ENCODE data around the gene GRID1.
"Not testable (repeated sequence)": the region's sequence is repeated elsewhere in the genome, so short reads cannot be mapped to it uniquely, and the experiment has no call there.

GRID1 gene

DNA sequence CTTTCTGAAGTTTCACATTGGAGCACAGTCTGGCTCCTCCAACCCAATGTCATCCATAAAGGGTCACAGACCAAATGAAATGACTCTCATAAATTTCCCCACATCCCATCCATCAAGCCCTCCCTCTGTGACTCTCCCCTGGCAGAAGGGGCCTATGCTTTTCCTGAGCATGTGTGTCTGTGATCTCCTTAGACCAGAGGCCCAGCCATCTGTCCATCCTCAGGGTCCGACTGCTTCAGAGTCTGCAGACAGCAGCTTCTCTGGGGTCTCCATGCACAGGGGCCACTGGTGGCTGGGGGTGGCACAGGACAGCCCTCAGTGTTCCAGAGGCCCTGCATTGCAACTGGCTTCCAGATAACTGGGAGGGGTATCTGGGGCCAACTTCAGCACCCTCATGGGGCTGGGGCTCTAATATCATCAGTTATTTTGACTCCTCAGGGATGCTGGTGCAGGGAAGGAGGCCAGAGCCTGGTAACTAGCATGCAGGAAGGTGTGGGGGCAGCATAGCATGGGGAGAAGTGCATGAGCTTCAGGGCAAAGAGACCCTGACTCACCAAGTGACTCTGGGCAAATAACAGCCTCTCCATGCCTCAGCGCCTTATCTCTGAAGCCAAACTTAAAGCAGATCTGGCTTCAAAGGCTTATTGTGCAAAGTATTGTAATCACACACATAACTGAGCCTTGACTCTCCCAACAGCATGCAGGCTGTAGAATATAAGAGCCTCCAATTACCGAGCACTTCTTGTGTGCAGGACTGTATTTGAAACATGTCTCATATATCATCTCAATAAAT lies 266.9 kb downstream of the GRID1 start:
- TF ChIP-seq FOXP2 (optimal IDR thresholded peaks at IDR 0.05; ENCODE audit: control extremely low read depth, extremely low read length, insufficient read depth) (no peak), EZH2 (IDR thresholded peaks at IDR 0.05) (no peak), POLR2AphosphoS5 (IDR thresholded peaks at IDR 0.05; ENCODE audit: borderline replicate concordance, low read depth, low read length) (no peak)
- no peaks in the 10 kb centered on the region for H3K36me3 ChIP-seq (ENCODE audit: insufficient read depth, low read length)
- no peak for DNase-seq (ENCODE audit: low read depth, low spot score)
- no peak overlapping the region for H3K9ac ChIP-seq (ENCODE audit: insufficient read length)
- H3K4me3 ChIP-seq = no peak overlapping the region
- no peak overlapping the region for H3K27ac ChIP-seq
- H3K9me3 ChIP-seq (ENCODE audit: low read depth, low read length) = no peaks in the 10 kb centered on the region

DNA sequence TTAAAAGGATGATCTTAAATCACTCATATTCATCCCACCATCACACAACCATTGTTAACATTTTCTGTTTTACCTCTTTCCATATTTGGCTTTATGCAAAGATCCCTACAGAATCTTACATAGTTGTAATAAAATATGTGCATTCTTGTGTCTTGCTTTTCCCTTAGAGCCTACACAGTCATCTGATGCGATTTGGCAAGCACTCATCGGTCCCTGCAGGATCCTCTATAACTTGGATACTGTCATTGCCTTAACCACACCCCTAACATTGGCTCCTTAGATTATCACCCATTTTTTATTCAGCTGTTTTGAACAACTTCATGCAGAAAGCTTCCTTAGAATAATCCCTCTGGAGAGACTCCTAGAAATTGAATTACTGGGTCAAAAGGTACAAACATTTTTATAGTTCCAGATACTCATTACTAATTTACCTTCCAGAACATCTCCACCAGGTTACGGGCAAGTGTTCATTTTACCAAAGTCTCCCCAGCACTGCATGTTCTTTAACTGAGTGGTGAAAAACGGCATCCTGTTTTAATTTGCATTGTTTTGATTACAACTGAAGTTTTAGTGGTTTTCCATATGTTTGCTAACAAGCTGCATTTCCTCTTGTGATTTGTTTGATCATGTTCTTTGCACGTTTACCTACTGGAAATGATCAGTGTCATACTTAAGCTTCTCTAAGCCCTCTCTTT lies 268.3 kb downstream of the GRID1 start:
- H3K4me3 ChIP-seq = no peak overlapping the region
- no peak for TF ChIP-seq EZH2 (IDR thresholded peaks at IDR 0.05)
- TF ChIP-seq POLR2AphosphoS5 (IDR thresholded peaks at IDR 0.05; ENCODE audit: borderline replicate concordance, low read depth, low read length) = no peak
- TF ChIP-seq FOXP2 (optimal IDR thresholded peaks at IDR 0.05; ENCODE audit: control extremely low read depth, extremely low read length, insufficient read depth) = no peak
- no peak for DNase-seq (ENCODE audit: low read depth, low spot score)
- no peaks in the 10 kb centered on the region for H3K36me3 ChIP-seq (ENCODE audit: insufficient read depth, low read length)
- H3K9me3 ChIP-seq (ENCODE audit: low read depth, low read length) = no peaks in the 10 kb centered on the region
- no peak overlapping the region for H3K27ac ChIP-seq
- no peak overlapping the region for H3K9ac ChIP-seq (ENCODE audit: insufficient read length)

DNA sequence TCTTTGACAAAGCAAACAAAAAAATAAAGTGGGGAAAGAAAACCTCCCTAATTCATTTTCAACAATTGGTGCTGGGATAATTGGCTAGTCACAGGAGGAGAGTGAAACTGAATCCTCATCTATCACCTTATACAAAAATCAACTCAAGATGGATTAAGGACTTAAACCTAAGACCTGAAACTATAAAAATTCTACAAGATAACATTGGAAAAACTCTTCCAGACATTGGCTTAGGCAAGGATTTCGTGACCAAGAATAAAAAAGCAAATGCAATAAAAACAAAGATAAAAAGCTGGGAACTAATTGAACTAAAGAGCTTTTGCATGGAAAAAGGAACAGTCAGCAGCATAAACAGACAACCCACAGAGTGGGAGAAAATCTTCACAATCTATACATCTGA lies 271.5 kb downstream of the GRID1 start:
- not testable (repeated sequence) for H3K9ac ChIP-seq (ENCODE audit: insufficient read length); H3K27ac ChIP-seq; H3K4me3 ChIP-seq; DNase-seq (ENCODE audit: low read depth, low spot score); H3K36me3 ChIP-seq (ENCODE audit: insufficient read depth, low read length); H3K9me3 ChIP-seq (ENCODE audit: low read depth, low read length)

DNA sequence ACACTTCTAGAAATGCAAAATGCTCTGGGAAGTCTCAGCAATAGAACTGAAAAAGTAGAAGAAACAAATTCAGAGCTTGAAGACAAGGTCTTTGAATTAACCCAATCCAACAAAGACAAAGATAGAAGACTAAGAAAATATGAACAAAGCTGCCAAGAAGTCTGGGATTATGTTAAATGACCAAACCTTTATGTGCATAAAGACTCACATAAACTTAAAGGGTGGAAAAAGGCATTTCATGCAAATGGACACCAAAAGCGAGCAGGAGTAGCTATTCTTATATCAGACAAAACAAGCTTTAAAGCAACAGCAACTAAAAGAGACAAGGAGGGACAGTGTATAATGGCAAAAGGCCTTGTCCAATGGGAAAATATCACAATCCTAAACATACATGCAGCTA lies 274.3 kb downstream of the GRID1 start:
- not testable (repeated sequence) for H3K9me3 ChIP-seq (ENCODE audit: low read depth, low read length); H3K9ac ChIP-seq (ENCODE audit: insufficient read length); H3K4me3 ChIP-seq; DNase-seq (ENCODE audit: low read depth, low spot score); H3K27ac ChIP-seq; H3K36me3 ChIP-seq (ENCODE audit: insufficient read depth, low read length)

DNA sequence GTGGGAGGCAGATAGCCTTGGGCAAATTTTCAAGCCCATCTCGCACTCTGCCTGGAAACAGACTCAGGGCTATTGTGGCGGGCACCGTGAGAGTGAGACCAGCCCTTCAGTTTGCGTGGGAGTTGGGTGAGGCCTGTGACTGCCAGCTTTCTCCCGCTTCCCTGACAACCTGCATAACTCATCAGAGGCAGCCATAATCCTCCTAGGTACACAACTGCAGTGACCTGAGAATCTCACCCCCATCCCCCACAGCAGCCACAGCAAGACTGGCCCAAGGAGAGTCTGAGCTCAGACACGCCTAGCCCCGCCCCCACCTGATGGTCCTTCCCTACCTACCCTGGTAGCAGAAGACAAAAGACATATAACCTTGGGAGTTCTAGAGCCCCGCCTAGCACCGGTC lies 275.4 kb downstream of the GRID1 start:
- no peak for DNase-seq (ENCODE audit: low read depth, low spot score)
- H3K36me3 ChIP-seq (ENCODE audit: insufficient read depth, low read length) = no peaks in the 10 kb centered on the region
- H3K4me3 ChIP-seq = no peak overlapping the region
- H3K9me3 ChIP-seq (ENCODE audit: low read depth, low read length) = no peaks in the 10 kb centered on the region
- TF ChIP-seq FOXP2 (optimal IDR thresholded peaks at IDR 0.05; ENCODE audit: control extremely low read depth, extremely low read length, insufficient read depth) (no peak), EZH2 (IDR thresholded peaks at IDR 0.05) (no peak), POLR2AphosphoS5 (IDR thresholded peaks at IDR 0.05; ENCODE audit: borderline replicate concordance, low read depth, low read length) (no peak)
- H3K9ac ChIP-seq (ENCODE audit: insufficient read length) = no peak overlapping the region
- no peak overlapping the region for H3K27ac ChIP-seq

DNA sequence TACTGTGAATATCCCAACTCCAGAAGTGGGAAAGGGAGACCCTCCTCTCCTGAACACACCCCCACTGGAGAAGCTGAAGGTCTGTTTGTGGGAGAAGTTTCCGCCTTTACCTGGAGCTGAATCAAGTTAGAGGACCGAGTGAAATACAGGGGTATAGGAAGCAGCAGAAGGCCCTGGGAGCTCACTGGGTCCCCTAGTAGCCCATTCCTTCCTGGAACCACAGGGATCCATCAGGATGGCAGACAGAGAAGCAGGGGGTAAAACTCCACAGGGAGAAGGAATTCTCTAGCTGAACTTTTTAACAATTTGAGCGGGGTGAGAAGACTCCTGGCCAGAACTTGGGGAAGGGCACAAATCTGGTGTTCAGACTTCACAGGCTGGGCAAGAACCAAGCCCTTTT lies 275.8 kb downstream of the GRID1 start:
- no peak for DNase-seq (ENCODE audit: low read depth, low spot score)
- Histone ChIP-seq H3K27ac (no peak overlapping the region), H3K36me3 (ENCODE audit: insufficient read depth, low read length) (no peaks in the 10 kb centered on the region), H3K9me3 (ENCODE audit: low read depth, low read length) (no peaks in the 10 kb centered on the region), H3K9ac (ENCODE audit: insufficient read length) (no peak overlapping the region), H3K4me3 (no peak overlapping the region)
- TF ChIP-seq POLR2AphosphoS5 (IDR thresholded peaks at IDR 0.05; ENCODE audit: borderline replicate concordance, low read depth, low read length) (no peak), FOXP2 (optimal IDR thresholded peaks at IDR 0.05; ENCODE audit: control extremely low read depth, extremely low read length, insufficient read depth) (no peak), EZH2 (IDR thresholded peaks at IDR 0.05) (no peak)

DNA sequence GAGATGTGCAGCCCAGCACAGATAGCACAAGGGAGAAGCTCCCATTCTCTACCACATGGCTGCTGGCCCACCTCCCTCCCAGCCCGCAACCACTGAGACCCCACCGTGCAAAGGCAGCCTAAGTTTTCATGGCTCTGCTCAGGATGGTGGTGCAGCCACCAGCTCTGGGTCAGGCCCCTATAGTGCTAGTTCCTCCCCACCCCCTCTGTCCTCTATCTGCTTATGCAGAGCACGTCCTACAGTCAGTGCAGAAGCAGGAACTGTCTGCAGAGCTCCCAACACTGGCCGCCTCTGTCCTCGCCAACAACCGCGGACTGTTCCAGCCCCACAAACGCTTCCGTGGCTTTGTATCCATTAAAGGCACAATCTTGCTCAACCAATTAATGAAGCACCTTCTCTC lies 278.9 kb downstream of the GRID1 start:
- Histone ChIP-seq H3K4me3 (no peak overlapping the region), H3K9me3 (ENCODE audit: low read depth, low read length) (no peaks in the 10 kb centered on the region), H3K36me3 (ENCODE audit: insufficient read depth, low read length) (no peaks in the 10 kb centered on the region), H3K9ac (ENCODE audit: insufficient read length) (no peak overlapping the region), H3K27ac (no peak overlapping the region)
- DNase-seq (ENCODE audit: low read depth, low spot score) = no peak
- TF ChIP-seq POLR2AphosphoS5 (IDR thresholded peaks at IDR 0.05; ENCODE audit: borderline replicate concordance, low read depth, low read length) = no peak
- no peak for TF ChIP-seq FOXP2 (optimal IDR thresholded peaks at IDR 0.05; ENCODE audit: control extremely low read depth, extremely low read length, insufficient read depth)
- TF ChIP-seq EZH2 (IDR thresholded peaks at IDR 0.05) = no peak

DNA sequence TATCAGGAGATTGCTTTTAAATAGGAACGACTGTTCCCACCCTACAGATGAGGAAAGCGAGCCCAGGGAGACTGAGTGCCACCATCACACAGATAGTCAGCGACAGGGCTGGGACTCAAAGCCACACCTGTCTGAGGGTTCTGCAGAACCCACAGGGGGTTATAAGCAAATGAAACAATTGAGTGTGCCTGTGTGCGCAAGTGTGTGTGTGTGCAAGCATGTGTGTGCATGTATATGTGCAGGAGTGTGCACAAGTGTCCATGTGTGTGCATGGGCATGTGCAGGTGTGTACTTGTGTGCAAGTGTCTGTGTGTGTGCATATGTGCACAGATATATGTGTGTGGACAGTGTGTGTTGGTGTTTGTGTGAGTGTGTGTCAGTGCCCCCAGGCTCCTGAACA lies 280.2 kb downstream of the GRID1 start:
- Histone ChIP-seq H3K27ac (no peak overlapping the region), H3K9ac (ENCODE audit: insufficient read length) (no peak overlapping the region), H3K4me3 (no peak overlapping the region), H3K9me3 (ENCODE audit: low read depth, low read length) (no peaks in the 10 kb centered on the region), H3K36me3 (ENCODE audit: insufficient read depth, low read length) (no peaks in the 10 kb centered on the region)
- DNase-seq (ENCODE audit: low read depth, low spot score) = no peak
- TF ChIP-seq POLR2AphosphoS5 (IDR thresholded peaks at IDR 0.05; ENCODE audit: borderline replicate concordance, low read depth, low read length) (no peak), EZH2 (IDR thresholded peaks at IDR 0.05) (no peak)

DNA sequence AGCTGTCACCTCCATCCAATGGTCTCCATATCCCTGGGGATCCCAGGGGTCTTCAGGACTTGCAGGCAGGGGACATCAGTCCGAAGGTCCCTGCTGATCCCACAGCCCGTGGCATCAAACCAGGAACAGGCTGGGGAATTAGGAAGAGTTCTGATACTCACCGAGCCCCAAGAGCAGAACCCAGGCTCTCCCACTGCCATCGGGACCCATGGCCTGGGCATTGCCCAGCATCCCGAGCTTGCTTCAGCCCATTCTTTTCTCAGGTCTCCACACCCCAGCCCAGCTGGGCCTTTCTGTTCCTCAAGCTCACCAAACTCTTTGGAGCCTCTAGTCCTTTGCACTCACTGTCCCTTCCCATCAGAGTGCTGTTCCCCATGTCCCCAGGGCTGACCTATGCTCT lies 280.9 kb downstream of the GRID1 start:
- Histone ChIP-seq H3K36me3 (ENCODE audit: insufficient read depth, low read length) (no peaks in the 10 kb centered on the region), H3K9ac (ENCODE audit: insufficient read length) (no peak overlapping the region), H3K4me3 (no peak overlapping the region), H3K9me3 (ENCODE audit: low read depth, low read length) (no peaks in the 10 kb centered on the region), H3K27ac (no peak overlapping the region)
- no peak for DNase-seq (ENCODE audit: low read depth, low spot score)
- TF ChIP-seq POLR2AphosphoS5 (IDR thresholded peaks at IDR 0.05; ENCODE audit: borderline replicate concordance, low read depth, low read length) (no peak), EZH2 (IDR thresholded peaks at IDR 0.05) (no peak), FOXP2 (optimal IDR thresholded peaks at IDR 0.05; ENCODE audit: control extremely low read depth, extremely low read length, insufficient read depth) (no peak)
